ENCODE measurements around the gene SF3B3. TPM values are rescaled to one million over a fixed set of nuclear protein-coding genes. Genes with fewer than 3 reads are reported as not detected.
A peak's percentile ranks its signal among the peaks of the same experiment; 100 is the strongest.

The SF3B3 gene
- 100 to 1,000 TPM; 129 to 242 TPM for total RNA-seq
- polyA plus RNA-seq = 10 to 100 TPM; 73.7 to 73.9 TPM
- long read RNA-seq, donor 1, full-length matches to known transcripts = 17 of 80 reads
- long read RNA-seq, donor 1, partial matches to known transcripts = 63 of 80 reads
- long read RNA-seq, donor 1, other reads (novel, unspliced or antisense) = 0 of 80 reads
- long read RNA-seq, donor 2, full-length matches to known transcripts = 7 of 28 reads
- long read RNA-seq, donor 2, partial matches to known transcripts = 21 of 28 reads
- long read RNA-seq, donor 2, other reads (novel, unspliced or antisense) = 0 of 28 reads
- long read RNA-seq, donor 3, full-length matches to known transcripts = 10 of 31 reads
- long read RNA-seq, donor 3, partial matches to known transcripts = 21 of 31 reads
- long read RNA-seq, donor 3, other reads (novel, unspliced or antisense) = 0 of 31 reads
- long read RNA-seq, donor 4, transcript SF3B3-206 (3 exons, 967 nt) = major isoform, 10 of 45 reads
- long read RNA-seq, donor 4, partial matches to known transcripts = 33 of 45 reads
- long read RNA-seq, donor 4, other reads (novel, unspliced or antisense) = 0 of 45 reads
- long read RNA-seq, donor 5, full-length matches to known transcripts = 26 of 94 reads
- long read RNA-seq, donor 5, partial matches to known transcripts = 68 of 94 reads
- long read RNA-seq, donor 5, other reads (novel, unspliced or antisense) = 0 of 94 reads

DNA sequence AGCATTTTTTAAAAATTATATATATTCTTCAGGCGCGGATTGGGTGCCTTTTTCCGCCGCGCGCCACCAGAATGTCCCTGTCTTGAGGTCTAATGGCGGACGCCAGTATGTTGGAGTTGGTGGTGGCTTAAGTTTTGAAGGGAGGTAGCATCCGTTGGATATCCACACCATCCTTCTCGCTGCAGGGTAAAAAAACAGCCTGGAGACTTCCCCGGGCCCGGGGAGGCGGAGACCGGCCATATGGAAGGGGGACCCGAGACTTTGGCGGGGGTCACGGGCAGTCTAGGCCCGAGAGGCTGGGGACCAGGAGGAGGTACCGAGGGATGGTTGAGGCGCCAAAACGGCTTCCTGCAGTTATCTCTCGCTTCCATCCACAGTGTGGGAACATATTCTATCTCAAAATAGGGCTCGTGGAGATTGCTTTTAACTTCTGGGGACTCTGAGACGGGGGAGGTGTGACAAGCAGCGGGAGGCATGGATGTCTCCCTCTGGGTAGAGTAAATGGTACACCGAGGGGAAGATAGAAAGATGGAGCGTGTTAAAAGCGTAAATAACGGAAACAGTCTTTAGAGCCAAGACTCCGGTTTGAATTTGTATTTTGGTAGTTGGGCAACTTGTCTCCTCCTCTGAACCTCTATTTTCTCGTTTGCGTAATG lies at the start of gene SF3B3:
Gene SF3B3, plus strand, starts transcription at position 74 of the 656 bp plus-strand sequence. CDS start 2,841 bp downstream, outside the sequence.
- ATAC-seq (ENCODE audit: insufficient read depth, low FRiP score) = peak; percentile 89
- DNase-seq = peak in 1 of 3 donors; percentile 78
- H3K4me1 ChIP-seq (ENCODE audit: control insufficient read depth in 5 of 5, insufficient read depth in 5 of 5, low read length in 5 of 5) = peaks cover 3 to 33% (median 11%) of the 10 kb centered on the region in 5 donors
- TF ChIP-seq, protein P1, sequence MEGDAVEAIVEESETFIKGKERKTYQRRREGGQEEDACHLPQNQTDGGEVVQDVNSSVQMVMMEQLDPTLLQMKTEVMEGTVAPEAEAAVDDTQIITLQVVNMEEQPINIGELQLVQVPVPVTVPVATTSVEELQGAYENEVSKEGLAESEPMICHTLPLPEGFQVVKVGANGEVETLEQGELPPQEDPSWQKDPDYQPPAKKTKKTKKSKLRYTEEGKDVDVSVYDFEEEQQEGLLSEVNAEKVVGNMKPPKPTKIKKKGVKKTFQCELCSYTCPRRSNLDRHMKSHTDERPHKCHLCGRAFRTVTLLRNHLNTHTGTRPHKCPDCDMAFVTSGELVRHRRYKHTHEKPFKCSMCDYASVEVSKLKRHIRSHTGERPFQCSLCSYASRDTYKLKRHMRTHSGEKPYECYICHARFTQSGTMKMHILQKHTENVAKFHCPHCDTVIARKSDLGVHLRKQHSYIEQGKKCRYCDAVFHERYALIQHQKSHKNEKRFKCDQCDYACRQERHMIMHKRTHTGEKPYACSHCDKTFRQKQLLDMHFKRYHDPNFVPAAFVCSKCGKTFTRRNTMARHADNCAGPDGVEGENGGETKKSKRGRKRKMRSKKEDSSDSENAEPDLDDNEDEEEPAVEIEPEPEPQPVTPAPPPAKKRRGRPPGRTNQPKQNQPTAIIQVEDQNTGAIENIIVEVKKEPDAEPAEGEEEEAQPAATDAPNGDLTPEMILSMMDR (IDR thresholded peaks at IDR 0.05; ENCODE audit: control extremely low read depth, extremely low read depth) = no peak
- peak within 1 kb of the TSS; percentile 89 for H3K4me3 ChIP-seq
- WGBS, 2 donors = 0% methylated on average over 32 of the region's 32 CpGs
- H3K9me3 ChIP-seq (ENCODE audit: control insufficient read depth in 4 of 4, insufficient read depth in 3 of 4, low read length in 3 of 4) = no peaks in the 10 kb centered on the region
- H3K27me3 ChIP-seq (ENCODE audit: control insufficient read depth in 3 of 3, insufficient read depth in 3 of 3, low read length in 2 of 3) = no peaks in the 10 kb centered on the region
- H3K27ac ChIP-seq (ENCODE audit: low read depth in 1 of 2, low read length in 1 of 2) = peak within 1 kb of the TSS; percentile 85 to 91
- H3K9ac ChIP-seq (ENCODE audit: insufficient read depth in 1 of 2, low read length in 2 of 2) = peak within 1 kb of the TSS; percentile 92 to 97
- peaks cover 0 to 15% (median 8%) of the 10 kb centered on the region in 4 donors for H3K36me3 ChIP-seq (ENCODE audit: control insufficient read depth in 4 of 4, insufficient read depth in 4 of 4, low read length in 4 of 4)

DNA sequence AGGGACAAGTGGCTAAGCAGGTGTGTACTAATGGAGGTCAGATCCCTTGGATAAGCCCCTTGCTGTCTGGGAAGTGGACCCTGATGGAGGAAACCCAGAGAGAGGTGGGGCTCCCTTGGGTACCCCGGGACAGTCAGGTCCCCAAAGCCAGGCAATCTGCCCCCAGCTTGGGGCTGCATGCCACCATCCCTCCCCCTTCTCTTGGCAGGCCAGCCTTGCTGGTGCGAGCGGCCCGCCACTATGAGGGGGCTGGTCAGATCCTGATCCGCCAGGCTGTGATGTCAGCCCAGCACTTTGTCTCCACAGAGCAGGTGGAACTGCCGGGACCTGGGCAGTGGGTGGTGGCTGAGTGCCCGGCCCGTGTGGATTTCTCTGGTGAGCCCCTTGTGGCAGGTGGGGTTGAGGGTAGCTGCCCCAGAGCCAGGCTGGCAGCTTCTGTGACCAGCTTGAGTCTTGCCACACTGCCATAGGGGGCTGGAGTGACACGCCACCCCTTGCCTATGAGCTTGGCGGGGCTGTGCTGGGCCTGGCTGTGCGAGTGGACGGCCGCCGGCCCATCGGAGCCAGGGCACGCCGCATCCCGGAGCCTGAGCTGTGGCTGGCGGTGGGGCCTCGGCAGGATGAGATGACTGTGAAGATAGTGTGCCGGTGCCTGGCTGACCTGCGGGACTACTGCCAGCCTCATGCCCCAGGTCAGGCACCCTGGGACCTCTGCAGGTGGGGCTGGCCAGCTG lies 49.1 kb upstream of the SF3B3 start:
- Histone ChIP-seq H3K27ac (ENCODE audit: low read depth in 1 of 2, low read length in 1 of 2) (no peak overlapping the region), H3K9ac (ENCODE audit: insufficient read depth in 1 of 2, low read length in 2 of 2) (no peak overlapping the region), H3K4me3 (no peak overlapping the region), H3K36me3 (ENCODE audit: control insufficient read depth in 4 of 4, insufficient read depth in 4 of 4, low read length in 4 of 4) (peaks cover under 1 to 43% (median 6%) of the 10 kb centered on the region in 4 donors), H3K27me3 (ENCODE audit: control insufficient read depth in 3 of 3, insufficient read depth in 3 of 3, low read length in 2 of 3) (no peaks in the 10 kb centered on the region), H3K9me3 (ENCODE audit: control insufficient read depth in 4 of 4, insufficient read depth in 3 of 4, low read length in 3 of 4) (no peaks in the 10 kb centered on the region), H3K4me1 (ENCODE audit: control insufficient read depth in 5 of 5, insufficient read depth in 5 of 5, low read length in 5 of 5) (peaks cover 0 to 5% (median 0%) of the 10 kb centered on the region in 5 donors)
- 94 to 98% methylated on average over 22 of the region's 22 CpGs for WGBS, 2 donors
- DNase-seq = no peak
- ATAC-seq (ENCODE audit: insufficient read depth, low FRiP score) = no peak
- TF ChIP-seq, protein P1 (IDR thresholded peaks at IDR 0.05; ENCODE audit: control extremely low read depth, extremely low read depth) = no peak

DNA sequence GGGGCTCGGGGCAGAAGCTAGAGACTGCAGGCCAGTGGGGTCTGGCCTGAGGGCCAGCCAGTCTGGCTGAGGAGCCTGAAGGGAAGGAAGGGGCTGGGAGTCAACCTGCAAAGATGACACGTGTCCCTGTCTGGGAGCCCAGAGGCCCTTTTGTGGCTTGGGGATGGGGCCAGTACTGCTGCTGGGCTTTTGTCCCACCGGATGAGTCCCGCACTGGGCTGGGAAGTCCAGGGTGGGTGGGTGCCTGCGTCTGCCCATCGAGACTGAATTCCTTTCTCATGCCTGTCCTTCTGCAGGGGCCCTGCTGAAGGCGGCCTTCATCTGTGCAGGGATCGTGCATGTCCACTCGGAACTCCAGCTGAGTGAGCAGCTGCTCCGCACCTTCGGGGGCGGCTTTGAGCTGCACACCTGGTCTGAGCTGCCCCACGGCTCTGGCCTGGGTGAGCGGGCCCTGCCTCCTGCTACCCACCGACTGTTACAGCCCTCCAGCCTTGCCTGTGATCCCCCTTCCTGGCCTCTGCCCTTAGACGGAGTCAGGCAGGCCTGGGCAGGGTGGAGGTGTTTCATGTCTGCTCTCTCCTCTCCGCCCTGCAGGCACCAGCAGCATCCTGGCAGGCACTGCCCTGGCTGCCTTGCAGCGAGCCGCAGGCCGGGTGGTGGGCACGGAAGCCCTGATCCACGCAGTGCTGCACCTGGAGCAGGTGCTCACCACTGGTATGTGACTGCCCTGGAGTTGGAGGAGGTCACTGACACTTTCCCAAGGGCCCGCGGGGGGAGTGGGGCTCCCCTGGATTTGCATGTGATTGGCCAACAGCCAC lies 48.4 kb upstream of the SF3B3 start:
- Histone ChIP-seq H3K4me1 (ENCODE audit: control insufficient read depth in 5 of 5, insufficient read depth in 5 of 5, low read length in 5 of 5) (peaks cover 0 to 6% (median 0%) of the 10 kb centered on the region in 5 donors), H3K27ac (ENCODE audit: low read depth in 1 of 2, low read length in 1 of 2) (no peak overlapping the region), H3K9ac (ENCODE audit: insufficient read depth in 1 of 2, low read length in 2 of 2) (no peak overlapping the region), H3K9me3 (ENCODE audit: control insufficient read depth in 4 of 4, insufficient read depth in 3 of 4, low read length in 3 of 4) (no peaks in the 10 kb centered on the region), H3K36me3 (ENCODE audit: control insufficient read depth in 4 of 4, insufficient read depth in 4 of 4, low read length in 4 of 4) (peaks cover 6 to 48% (median 9%) of the 10 kb centered on the region in 4 donors), H3K4me3 (no peak overlapping the region), H3K27me3 (ENCODE audit: control insufficient read depth in 3 of 3, insufficient read depth in 3 of 3, low read length in 2 of 3) (no peaks in the 10 kb centered on the region)
- DNase-seq (no peak), ATAC-seq (ENCODE audit: insufficient read depth, low FRiP score) (no peak)
- TF ChIP-seq, protein P1 (IDR thresholded peaks at IDR 0.05; ENCODE audit: control extremely low read depth, extremely low read depth) = no peak
- WGBS, 2 donors = 91 to 93% methylated on average over 24 of the region's 24 CpGs
